Fibroblast of mammary gland (primary cell): Measurements from ENCODE around the gene LHFPL3.

Source experiments
- DNase-seq: peaks from one replicate; pipeline ENCODE4 v3.0.0-alpha.2; 2010; ENCODE audit warnings: low read depth
- H3K4me3 ChIP-seq: 2 replicates; pipeline ENCODE4 v1.5.1; 2011; ENCODE audit warnings: low read depth, mild to moderate bottlenecking, low read length, moderate library complexity; ENCODE audit not compliant: control insufficient read depth
- TF ChIP-seq, protein P1 (sequence below): conservative IDR thresholded peaks from 2 replicates; pipeline ENCODE4 v1.5.1; 2011; ENCODE audit warnings: low read depth, low read length, inconsistent platforms; ENCODE audit not compliant: control insufficient read depth, insufficient read depth

Gene LHFPL3

DNA sequence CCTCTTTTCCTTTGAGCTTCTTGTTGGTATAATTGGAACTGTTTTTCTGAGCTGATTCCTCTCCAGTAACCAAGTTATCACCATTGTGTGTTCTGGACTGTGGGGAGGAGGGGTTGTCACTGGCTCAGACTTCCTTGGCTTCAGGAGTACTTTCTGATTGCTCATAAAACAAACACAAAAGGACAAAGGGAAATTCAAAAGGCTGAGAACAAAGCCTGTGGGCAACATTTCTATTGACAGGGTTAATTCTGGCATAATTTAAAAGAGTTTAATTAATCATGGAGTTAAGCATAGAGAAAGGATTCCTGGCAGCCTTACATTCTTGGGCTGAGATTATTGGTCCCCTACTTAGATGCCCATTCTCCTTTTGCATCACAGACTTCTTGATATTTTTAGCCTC lies 462.7 kb downstream of the LHFPL3 start:
- H3K4me3 ChIP-seq: no peak overlapping the region
- no peak for DNase-seq
- TF ChIP-seq, protein P1, sequence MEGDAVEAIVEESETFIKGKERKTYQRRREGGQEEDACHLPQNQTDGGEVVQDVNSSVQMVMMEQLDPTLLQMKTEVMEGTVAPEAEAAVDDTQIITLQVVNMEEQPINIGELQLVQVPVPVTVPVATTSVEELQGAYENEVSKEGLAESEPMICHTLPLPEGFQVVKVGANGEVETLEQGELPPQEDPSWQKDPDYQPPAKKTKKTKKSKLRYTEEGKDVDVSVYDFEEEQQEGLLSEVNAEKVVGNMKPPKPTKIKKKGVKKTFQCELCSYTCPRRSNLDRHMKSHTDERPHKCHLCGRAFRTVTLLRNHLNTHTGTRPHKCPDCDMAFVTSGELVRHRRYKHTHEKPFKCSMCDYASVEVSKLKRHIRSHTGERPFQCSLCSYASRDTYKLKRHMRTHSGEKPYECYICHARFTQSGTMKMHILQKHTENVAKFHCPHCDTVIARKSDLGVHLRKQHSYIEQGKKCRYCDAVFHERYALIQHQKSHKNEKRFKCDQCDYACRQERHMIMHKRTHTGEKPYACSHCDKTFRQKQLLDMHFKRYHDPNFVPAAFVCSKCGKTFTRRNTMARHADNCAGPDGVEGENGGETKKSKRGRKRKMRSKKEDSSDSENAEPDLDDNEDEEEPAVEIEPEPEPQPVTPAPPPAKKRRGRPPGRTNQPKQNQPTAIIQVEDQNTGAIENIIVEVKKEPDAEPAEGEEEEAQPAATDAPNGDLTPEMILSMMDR: no peak

GRCh38 chr7:104793066-104793465 lies 464.7 kb downstream of the LHFPL3 start:
- TF ChIP-seq, protein P1: no peak
- DNase-seq: peak; percentile 2
- H3K4me3 ChIP-seq: no peak overlapping the region

GRCh38 chr7:104794154-104794553 lies 465.8 kb downstream of the LHFPL3 start:
- no peak overlapping the region for H3K4me3 ChIP-seq
- no peak for DNase-seq
- TF ChIP-seq, protein P1: no peak

GRCh38 chr7:104794589-104794988 lies 466.2 kb downstream of the LHFPL3 start:
- DNase-seq: no peak
- TF ChIP-seq, protein P1: no peak

GRCh38 chr7:104795086-104795485 lies 466.7 kb downstream of the LHFPL3 start:
- TF ChIP-seq, protein P1: no peak
- no peak overlapping the region for H3K4me3 ChIP-seq

More at GRCh38 chr7:104794589-104794988, 466.2 kb downstream of the LHFPL3 start:
- H3K4me3 ChIP-seq: no peak overlapping the region

DNA sequence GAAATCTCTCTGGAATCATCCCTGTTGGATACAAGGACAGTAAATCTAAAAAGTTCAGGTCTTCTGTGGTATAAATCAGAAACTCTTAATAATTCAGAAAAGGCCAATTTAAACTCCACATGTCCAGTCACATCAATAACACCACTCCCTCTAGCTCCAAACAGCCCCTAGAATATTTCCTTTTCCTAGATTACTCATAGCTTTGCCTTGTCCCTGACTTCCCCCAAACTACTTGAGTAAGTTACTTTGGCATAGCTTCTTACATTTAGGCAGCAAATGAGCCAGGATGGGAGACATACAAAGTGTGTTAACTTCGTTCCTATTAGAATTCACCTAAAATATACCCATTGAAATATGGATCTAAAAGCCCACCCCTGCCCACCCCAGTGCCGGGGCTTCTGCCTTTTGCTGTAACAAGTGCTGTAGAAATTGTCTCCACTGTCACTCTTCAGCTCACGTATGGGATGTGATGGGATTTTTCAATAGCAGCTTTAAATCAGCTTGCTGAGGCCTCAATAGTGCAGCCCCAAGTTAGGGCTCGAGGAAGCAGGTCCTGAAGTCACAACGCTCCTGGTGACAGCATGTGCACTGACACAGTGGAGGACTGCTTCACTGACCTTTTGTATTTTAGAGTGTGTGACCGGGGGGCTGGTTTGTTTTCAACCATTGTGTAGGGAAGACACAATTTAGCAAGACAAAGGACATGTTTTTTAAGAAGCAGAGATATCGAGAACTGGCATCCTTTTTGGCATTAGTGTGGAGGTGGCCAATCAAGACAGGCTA lies 467.4 kb downstream of the LHFPL3 start:
- DNase-seq: no peak
- no peak overlapping the region for H3K4me3 ChIP-seq
- TF ChIP-seq, protein P1: no peak

More at GRCh38 chr7:104795086-104795485, 466.7 kb downstream of the LHFPL3 start:
- DNase-seq: no peak
